Kidney capillary endothelial cell (primary cell): Measurements from ENCODE around the gene SAV1.
"Not testable (repeated sequence)": the region's sequence is repeated elsewhere in the genome, so short reads cannot be mapped to it uniquely, and the experiment has no call there.

Experiments used
- DNase-seq: peaks from one replicate; pipeline ENCODE4 v3.0.0-alpha.2; 2018; ENCODE audit warnings: low spot score

Gene SAV1

DNA sequence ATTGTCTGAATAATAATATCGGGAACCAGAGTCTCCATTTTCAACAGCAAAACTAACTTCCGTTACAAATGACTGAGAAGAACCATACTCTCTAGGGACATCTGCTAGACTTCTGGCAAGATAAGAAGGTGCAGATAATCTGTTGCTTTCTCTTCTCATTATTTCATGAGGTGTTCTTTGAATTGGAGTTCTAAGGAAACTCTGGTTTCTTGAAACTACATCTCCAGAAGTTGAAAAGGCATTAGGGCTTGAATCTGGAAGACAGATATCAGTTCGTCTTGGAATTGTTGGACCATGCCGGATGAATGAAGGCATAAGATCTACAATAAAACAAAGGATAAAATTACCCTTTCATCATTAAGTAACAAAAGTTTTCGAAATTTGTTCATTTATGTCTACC is 2.8 kb downstream of the SAV1 start:
- DNase-seq, result not testable (repeated sequence)

DNA sequence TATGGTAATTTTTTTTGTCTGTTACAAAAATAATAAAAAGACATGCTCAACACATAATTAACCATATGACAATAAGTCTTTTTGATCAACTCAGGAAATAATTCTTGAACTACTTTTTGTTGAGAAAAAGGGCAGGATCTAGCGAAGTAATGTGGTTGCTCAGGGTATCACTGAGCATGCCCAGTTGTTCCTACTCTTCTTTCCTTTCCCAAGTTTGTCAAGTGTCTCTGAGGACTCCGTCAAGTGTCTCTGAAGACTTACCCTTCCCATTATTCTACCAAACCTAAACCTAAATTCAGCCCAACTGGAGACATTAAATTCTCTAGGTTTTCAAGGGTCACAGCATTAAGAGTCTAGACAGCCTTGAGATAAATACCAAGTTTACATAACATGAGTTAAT is 3.5 kb downstream of the SAV1 start:
- not testable (repeated sequence) for DNase-seq

DNA sequence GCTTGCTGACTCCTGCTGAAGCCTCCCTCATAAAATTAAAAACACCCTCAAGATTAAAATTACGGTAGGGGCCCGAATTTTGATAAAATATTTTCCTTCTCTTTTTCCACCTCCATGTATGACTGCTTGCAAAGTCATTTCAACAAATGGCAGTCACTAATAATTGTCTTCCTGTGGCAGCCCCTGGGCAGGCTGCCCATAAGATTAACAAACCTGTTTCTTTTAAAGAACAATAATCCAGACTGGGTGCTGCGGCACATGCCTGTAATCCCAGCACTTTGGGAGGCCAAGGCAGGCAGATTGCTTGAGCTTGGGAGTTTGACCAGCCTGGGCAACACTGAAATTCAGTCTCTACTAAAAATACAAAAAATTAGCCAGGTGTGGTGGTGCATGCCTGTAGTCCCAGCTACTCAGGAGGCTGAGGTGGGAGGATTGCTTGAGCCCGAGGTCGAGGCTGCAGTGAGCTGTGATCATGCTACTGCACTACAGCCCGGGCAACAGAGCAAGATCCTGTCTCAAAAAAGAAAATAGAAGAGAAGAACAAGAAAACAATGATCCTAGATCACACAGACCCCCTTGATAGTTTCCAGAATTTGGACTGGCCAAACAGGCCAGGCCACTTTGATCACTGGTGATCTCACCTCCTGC is 8.7 kb downstream of the SAV1 start:
- DNase-seq, result no peak

DNA sequence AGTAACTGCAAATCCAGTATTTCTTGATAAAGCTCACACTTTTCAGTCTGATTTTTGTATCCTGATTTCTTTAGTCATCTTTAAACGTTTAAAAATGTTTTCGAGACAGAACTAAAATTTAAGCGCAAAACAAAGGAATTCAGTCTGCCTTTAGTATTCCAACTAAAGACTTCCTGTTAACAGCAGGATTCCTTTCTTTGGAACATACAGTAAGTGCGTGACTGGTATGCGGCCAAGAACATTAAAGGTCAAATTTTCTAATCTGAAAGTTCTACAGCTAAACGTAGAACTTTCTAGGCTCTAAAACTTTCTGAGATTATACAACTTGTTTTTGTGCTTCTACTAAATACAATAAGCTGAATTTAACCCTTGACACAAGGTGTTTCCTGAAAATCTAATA is 9.9 kb downstream of the SAV1 start:
- peak; percentile 62 for DNase-seq

DNA sequence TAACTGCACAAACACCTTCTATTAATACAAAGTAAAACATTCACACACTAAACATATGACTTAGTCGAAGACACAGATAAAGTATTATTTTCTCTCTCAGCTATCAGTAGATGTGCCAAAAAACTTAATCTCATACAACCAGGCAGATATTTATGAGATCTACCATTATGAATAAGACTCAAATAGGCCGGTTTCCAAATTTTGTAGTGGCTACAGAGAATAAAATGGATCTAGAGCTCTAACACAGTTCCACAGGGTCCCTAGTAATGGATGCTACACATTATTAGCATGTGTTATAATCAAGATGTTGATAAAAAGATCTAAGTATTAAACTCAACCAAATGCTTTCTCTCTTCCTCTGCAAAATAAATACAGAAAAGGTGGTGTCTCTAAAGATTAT is 10.4 kb downstream of the SAV1 start:
- no peak for DNase-seq

DNA sequence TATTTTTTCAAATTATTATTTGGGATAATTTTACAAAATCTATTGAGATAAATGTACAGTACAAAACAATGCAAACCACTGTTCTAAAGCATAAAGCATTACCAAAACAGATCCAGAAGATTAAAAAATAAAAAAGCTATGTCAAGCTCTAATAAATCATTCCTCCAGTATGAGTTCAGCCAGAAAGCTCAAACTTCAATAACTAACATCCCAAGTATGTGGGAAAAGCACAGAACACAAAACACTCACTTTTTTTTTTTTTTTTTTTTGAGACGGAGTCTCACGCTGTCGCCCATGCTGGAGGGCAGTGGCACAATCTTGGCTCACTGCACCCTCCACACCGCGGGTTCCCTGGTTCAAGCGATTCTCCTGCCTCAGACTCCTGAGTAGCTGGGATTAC is 11.3 kb downstream of the SAV1 start:
- DNase-seq, result no peak

DNA sequence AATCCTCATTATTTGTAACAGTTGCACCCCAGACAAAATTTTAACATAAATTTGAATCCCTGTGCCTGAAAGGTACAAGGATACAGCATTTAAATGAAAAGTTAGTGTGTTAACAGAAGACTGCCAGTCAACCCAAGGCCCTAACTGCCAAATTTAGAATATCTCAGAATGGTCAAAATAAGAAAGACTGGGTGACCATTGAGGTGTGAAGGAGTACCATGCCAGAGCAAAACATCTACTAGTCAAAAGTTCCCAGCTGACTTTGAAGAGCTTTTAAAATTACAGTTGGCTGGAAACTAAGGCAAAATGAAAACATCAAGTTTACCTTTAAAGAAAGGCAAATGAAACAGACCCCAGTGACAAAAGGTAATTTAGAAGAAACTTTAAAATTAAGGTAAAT is 18.4 kb downstream of the SAV1 start:
- no peak for DNase-seq

DNA sequence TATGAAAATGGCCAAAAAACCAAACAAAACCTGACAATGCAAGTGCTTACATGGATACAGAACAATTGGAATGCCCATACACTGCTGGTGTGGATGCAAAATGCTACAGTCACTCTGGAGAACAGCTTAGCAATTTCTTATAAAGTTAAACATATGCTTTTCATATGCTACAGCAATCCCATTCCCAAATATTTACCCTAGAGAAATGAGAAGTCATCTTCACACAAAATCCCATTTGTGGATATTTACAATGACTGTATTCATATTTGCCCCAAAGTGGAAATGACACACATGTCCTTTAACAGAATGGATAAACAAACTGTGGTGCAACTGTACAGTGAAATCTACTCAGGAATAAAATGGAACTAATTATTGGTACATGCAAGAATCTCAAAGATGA is 20.4 kb downstream of the SAV1 start:
- no peak for DNase-seq

DNA sequence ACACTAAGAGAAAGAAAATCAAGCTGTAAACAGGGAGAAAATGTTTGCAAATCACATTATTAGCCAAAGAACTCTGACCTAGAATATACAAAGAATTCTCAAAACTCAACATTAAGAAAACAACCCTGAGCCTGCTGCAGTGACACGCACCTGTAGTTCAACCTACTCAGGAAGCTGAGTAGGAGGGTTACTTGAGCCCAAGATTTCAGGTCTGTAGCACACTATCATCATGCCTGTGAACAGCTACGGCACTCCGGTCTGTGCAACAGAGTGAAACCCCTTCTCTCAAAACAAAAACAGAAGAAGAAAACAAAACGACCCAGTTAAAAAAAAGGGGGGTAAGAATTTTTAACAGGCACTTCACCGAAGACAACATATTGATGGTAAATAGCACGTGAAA is 20.8 kb downstream of the SAV1 start:
- DNase-seq, result no peak

DNA sequence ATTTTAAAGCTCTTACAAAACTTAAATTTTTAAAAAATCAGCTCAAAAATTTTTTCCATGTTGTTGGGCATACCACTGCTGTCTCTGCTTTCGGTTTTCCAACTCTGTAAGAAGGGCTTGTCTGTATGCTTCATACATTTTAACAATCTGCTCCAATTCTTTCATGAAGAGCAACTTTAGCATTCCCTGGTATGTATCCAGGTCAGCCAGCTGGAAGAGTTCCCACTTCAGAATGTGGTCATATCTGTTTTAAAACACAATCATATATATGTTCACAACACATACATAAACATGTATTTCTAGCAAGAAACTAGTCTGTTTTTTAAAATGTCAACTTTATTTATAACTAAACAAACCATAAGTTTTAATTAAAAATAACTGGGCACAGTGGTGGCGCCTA is 33.0 kb downstream of the SAV1 start:
- DNase-seq, result no peak

DNA sequence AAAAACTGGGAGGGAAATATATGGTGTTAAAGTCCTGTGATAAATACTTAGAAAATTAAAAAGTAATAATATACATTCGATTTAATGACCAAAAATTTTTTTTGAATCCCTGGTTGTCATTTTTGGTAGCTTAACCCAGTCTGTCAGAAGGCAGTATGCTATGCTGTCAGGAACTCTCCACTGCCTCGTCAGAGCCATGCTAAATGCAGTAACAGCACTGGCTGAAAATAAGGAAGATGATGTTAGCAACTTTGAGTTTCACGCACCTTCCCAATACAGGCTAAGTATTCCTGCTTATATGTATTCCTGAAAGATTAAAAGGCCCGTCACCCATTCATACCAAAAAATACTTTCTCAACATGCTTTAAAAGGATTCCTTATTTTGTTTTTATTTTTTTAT is 34.2 kb downstream of the SAV1 start:
- no peak for DNase-seq

DNA sequence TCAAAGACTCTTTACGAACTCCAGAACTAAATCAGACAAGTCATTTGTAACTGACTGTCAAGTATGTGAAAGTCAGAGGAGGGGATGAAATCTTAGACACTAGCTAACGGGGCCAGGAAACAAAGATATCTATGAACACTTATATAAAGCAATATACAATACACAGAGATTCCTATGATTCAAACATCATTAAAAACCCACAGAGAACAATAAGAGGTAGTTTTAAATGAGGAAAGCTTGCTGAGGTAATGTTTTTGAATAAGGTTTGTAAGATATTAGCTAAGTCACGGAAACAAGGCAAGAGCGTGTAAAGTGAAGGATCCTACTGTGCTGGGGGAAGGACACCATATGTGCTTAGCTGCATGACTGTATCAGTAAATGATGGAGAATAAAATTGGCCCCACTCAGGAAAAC is 36.7 kb downstream of the SAV1 start:
- no peak for DNase-seq

DNA sequence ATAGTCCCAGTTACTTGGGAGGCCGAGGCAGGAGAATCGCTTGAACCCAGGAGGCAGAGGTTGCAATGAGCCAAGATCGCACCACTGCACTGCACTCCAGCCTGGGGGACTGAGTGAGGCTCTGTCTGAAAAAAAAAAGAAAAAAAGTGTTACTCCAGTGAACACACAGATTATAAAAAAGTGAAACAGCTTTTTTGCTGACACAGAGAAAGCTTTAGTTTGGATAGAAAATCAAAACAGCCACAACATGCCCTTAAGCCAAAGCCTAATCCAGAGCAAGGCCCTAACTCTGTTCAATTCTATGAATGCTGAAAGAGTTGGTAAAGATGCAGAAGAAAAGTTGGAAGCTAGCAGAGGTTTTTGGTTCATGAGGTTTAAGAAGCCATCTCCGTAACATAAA is 43.2 kb downstream of the SAV1 start:
- not testable (repeated sequence) for DNase-seq

DNA sequence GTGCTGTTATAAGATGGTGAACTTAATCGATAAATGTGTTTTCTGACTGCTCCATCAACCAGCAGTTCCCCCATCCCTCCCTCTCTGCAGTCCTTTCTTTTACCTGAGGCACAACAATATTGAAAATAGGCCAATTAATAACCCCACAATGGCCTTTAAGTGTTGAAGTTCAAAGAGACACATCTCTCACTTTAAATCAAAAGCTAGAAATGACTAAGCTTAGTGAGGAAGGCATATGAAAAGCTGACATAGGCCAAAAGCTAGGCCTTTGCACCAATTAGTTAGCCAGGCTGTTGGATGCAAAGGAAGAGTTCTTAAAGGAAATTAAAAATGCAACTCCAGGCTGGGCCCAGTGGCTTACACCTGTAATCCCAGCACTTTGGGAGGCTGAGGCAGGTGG is 43.7 kb downstream of the SAV1 start:
- DNase-seq, result no peak

DNA sequence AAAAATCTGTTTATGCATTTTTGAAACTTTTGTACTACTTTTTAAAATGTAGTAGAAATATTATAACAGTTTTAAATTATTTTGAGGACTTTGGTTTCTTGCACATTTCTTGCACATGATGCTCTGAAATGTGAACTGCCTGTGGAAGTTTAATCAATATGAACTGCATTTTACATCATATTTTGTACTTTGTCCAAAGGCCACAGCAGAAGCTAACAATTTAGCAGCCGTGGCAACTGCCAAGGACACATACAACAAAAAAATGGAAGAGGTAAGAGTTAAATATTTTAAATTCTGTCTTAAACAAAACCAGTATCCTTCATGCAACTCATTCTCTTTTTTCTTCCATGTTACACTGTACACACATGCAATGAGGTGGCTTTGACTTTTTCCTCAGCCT is 45.1 kb downstream of the SAV1 start:
- no peak for DNase-seq

DNA sequence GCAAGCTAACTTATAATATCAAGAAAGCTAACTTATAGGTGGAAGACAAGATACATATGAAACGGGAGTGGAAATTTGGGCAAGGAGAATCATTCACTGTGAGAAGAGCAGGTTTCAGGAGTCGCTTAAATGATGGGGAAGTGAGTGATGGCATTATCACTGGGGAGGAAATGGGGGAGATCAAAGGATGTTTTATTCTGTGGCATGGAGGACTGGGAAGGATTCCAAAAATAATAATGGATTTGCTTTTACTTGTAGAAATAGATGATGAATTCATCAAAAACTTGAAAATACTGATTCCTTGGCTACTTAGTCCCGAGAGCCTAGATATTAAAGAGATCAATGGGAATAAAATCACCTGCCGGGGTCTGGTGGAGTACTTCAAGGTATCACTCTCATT is 47.8 kb downstream of the SAV1 start:
- no peak for DNase-seq

DNA sequence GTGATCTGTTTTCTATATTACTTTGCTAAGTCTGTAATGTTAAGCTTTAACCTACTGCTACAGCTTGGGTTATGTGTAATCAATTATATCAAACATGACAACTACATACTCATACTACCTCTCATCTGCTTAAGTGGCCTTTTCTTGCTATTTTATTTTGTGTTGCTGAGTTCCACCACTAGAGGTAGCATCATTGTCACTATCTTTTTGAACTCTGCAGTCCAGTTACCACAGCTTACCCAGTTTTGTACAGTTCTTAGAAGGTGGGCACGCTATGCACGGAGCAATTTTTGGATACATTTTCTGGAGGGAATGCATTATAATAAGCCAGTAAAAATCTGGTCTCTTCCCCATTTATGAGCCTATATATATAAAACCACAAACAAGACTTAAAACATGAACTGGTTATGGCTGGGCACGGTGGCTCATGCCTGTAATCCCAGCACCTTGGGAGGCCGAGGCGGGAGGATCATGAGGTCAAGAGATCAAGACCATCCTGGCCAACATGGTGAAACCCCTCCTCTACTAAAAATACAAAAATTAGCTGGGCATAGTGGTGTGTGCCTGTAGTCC is 48.5 kb downstream of the SAV1 start:
- peak; percentile 47 for DNase-seq

DNA sequence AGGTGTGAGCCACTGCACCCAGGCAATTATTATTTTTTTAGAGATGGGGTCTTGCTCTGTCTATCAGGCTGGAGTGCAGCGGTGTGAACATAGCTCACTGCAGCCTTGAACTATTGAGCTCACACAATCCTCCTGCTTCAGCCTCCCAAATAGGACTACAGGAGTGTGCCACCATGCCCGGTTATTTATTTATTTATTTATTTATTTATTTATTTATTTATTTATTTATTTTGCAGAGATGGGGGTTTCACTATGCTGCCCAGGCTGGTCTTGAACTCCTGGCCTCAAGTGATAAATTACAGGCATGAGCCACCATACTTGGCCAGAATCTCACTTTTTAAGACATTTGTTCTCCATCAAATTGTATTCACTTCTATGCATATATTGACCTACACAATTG is 51.8 kb downstream of the SAV1 start:
- DNase-seq, result no peak

DNA sequence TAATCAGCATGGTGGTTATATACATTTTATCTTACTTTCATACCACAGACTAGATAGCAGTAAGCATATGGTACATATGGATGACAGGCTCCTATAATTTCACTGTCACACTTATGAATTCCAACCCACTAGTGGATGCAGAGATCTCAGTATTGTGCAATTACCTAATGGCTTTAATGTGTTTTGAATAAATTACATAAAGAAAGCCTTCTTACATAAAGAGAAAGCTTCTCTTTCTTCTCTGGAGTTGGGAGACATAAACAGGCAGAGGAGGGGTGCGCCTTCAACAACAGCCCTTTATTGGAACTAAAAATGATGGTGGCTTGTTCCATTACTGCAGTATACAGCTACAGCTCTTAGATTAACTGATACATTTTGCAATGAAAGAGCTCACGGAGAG is 52.6 kb downstream of the SAV1 start:
- DNase-seq, result no peak

DNA sequence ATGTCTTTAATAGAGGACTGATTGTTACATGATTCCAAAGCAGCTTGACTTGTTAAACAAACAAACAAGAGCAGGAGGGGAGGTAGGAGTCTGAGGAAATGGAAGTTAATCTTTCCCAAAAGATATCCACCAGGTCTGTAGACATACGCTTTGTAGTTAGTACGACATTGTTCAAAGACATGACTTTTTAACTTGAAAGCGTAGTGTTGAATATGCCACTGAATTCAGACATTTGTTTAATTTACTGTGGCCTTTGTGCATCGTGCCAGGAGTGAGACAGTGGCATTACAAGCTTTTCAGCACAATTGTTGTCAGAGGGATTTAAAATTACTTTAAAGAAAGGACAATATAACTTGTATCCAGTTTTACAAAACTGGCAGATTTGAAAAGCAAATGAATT is 53.0 kb downstream of the SAV1 start:
- DNase-seq, result no peak

DNA sequence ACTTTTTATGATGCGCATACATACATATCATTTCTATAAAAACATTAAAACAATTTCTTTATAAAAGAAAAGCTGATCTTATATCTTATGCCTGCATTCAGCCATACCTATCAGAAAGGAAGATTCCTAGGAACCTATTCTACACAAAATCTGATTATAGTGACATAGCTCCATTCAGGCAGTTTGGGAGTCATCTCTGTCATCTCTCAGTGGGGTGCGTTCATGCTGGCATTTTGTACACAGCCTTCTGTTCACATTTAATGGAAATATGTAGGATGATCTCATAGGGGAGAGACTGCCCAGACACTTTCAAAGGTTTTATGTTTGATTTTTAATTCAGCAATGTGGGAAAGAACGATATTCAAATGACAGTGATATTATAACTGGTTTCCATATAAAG is 55.3 kb downstream of the SAV1 start:
- DNase-seq, result no peak

DNA sequence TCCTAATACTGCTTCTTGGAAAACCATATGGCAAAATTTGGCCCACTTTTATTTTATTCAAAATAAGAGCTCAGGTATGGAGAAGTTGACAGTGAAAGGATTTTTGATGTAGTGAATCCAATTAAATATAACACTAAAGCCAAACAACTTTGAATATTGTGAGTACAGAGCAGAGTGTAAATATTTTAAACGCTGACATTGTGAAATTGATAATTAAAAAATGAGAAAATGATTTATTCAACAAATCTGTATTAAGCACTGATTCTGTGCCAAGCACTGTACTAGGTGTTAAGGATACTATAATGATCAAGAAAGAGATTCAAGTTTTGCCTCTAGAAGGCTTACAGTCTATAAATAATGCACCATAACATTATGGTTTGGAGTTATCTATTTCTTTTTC is 57.6 kb downstream of the SAV1 start:
- no peak for DNase-seq

DNA sequence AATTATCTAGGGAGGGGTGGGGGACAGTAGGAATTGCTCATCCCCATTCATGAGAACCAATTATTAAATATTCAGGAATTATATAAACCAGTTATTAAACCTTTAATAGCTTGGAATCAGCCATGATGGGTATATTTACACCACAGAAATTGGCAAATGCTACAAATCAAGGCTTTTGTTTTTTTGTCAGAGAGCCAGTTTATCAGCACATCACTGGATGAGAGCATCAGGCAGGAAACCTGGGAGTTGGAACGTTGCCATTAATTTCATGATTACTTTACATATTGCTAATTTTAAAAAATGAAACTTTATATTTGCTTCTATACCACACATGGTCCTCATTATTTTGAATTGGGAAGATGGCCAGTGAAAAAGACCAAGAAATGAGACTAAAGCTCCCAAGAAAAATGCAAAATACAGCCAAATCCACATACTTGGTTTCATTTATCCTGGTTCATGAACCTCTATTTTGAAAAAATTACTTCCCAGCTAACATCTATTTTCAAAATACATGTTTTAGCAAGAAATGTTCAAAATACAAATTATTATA is 59.7 kb downstream of the SAV1 start:
- no peak for DNase-seq

DNA sequence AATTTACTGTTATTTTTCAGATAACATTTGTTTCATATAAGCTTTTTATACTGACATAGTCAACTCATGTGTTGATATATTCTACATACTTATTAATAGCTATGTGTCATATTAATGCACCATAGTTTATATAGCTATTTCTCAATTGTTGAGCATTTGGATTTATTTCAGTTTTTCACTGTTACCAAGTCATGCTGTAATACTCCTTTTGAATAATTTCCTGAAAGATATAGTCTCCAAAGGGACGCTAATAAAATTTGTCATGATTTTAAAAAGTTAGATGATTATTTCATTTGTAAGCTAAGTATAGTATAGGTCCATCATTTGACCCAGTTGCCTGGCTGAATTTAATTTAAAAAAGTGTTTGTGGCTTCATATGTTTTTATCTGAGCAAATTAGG is 60.3 kb downstream of the SAV1 start:
- DNase-seq, result no peak
